Endothelial cell of umbilical vein (primary cell): Measurements from ENCODE around the gene FOXL2NB. TPM values are rescaled to one million over a fixed set of nuclear protein-coding genes. Genes with fewer than 3 reads are reported as not detected.

ENCODE experiments used
- Bru-seq: library from RNA; stranded (reverse); fragments of 400-500 nt; gene quantifications from one replicate; lab custom pipeline; 2021; lab: Mats Ljungman, UMichigan
- BruChase-seq, 2 experiments: library from RNA; stranded (reverse); fragments of 400-500 nt; gene quantifications; one replicate each; lab custom pipeline; 2021; lab: Mats Ljungman, UMichigan
- BruUV-seq: library from RNA; stranded (reverse); fragments of 400-500 nt; replicated peaks from 2 replicates; lab custom pipeline; 2021; lab: Mats Ljungman, UMichigan
- CTCF ChIA-PET: fragments of 300-600, 350-600 bp; sonication (Branson Sonifier 250); formaldehyde crosslinking; loops from one replicate; lab custom pipeline; 2021; ENCODE audit warnings: antibody characterized with exemption, inconsistent platforms; lab: Charles Lee
- POLR2A ChIA-PET: fragments of 300-600, 350-600 bp; sonication (Branson Sonifier 250); formaldehyde crosslinking; loops from one replicate; lab custom pipeline; 2021; ENCODE audit warnings: antibody characterized with exemption, inconsistent platforms; lab: Charles Lee
- DNase-seq: peaks from one replicate; pipeline ENCODE4 v3.0.0-alpha.2; 2011; ENCODE audit warnings: low read depth, low spot score
- FAIRE-seq: peaks from 2 replicates; lab custom pipeline; 2011; peaks lifted over from hg19 to GRCh38; lab: Jason Lieb, UNC
- H2AFZ ChIP-seq: 2 replicates; pipeline ENCODE4 v1.6.0; 2012; ENCODE audit warnings: low read depth, low read length, control low read depth, inconsistent platforms
- H3K27ac ChIP-seq: 2 replicates; pipeline ENCODE4 v1.5.1; 2011; ENCODE audit warnings: low read depth, mild to moderate bottlenecking, control low read depth, low read length, moderate library complexity; ENCODE audit not compliant: insufficient read depth
- H3K27me3 ChIP-seq, 2 experiments: 2 replicates each; pipeline versions ENCODE4 v1.6.0 to v1.6.1; 2011; ENCODE audit warnings: low read length in 2 of 2, mixed read lengths in 1 of 2; ENCODE audit not compliant: control insufficient read depth in 2 of 2, insufficient read depth in 2 of 2
- H3K36me3 ChIP-seq, 2 experiments: 2 replicates in 1 of 2; 3 replicates in 1 of 2; pipeline ENCODE4 v1.5.1; 2011; ENCODE audit warnings: low read length in 2 of 2, mild to moderate bottlenecking in 1 of 2, moderate library complexity in 1 of 2; ENCODE audit not compliant: control insufficient read depth in 2 of 2, insufficient read depth in 2 of 2; ENCODE audit errors: extremely low read depth in 1 of 2
- H3K4me1 ChIP-seq: 3 replicates; pipeline ENCODE4 v1.5.1; 2011; ENCODE audit warnings: mild to moderate bottlenecking, low read length; ENCODE audit not compliant: control insufficient read depth, insufficient read depth; ENCODE audit errors: extremely low read depth
- H3K4me2 ChIP-seq: 2 replicates; pipeline ENCODE4 v1.6.1; 2011; ENCODE audit warnings: low read length, control low read depth, mixed read lengths; ENCODE audit not compliant: insufficient read depth
- H3K4me3 ChIP-seq, 3 experiments: fragments of 200-600 bp in 1 of 3; sonication (generic), shearing (Covaris generic) in 1 of 3; replicated peaks in 1 of 3; 2 replicates each; pipeline ENCODE4 v1.5.1; 2011 to 2016; ENCODE audit warnings: control low read depth in 3 of 3, low read length in 3 of 3, mild to moderate bottlenecking in 2 of 3, inconsistent platforms in 1 of 3, low read depth in 1 of 3, moderate library complexity in 1 of 3; ENCODE audit not compliant: insufficient read depth in 1 of 3
- H3K79me2 ChIP-seq: 2 replicates; pipeline ENCODE4 v1.6.0; 2012; ENCODE audit warnings: low read length, inconsistent platforms; ENCODE audit not compliant: control insufficient read depth, insufficient read depth
- H3K9ac ChIP-seq: replicated peaks from 2 replicates; pipeline ENCODE3; 2011; ENCODE audit warnings: low read length, control low read depth; ENCODE audit not compliant: insufficient read depth; ENCODE audit errors: extremely low read depth
- H3K9me1 ChIP-seq: replicated peaks from 3 replicates; pipeline ENCODE4 v1.6.0; 2011; ENCODE audit warnings: mild to moderate bottlenecking, low read length; ENCODE audit not compliant: control insufficient read depth, insufficient read depth; ENCODE audit errors: extremely low read depth
- H3K9me3 ChIP-seq: replicated peaks from 2 replicates; pipeline ENCODE4 v1.5.1; 2012; ENCODE audit warnings: low read length, inconsistent platforms; ENCODE audit not compliant: control insufficient read depth, insufficient read depth
- H4K20me1 ChIP-seq: replicated peaks from 2 replicates; pipeline ENCODE3; 2011; ENCODE audit warnings: mild to moderate bottlenecking, low read length; ENCODE audit not compliant: control insufficient read depth, insufficient read depth; ENCODE audit errors: extremely low read depth
- EZH2 ChIP-seq: IDR thresholded peaks from 2 replicates; pipeline ENCODE4 v1.6.1; 2012; ENCODE audit warnings: borderline replicate concordance, low read depth, mild to moderate bottlenecking, moderate library complexity, low read length, inconsistent platforms; ENCODE audit not compliant: severe bottlenecking
- FOS ChIP-seq: IDR thresholded peaks from 2 replicates; pipeline ENCODE4 v1.6.1; 2011; ENCODE audit warnings: mild to moderate bottlenecking, low read length, moderate library complexity, borderline replicate concordance; ENCODE audit not compliant: insufficient read depth
- GATA2 ChIP-seq: IDR thresholded peaks from 2 replicates; pipeline ENCODE4 v1.7.0; 2011; ENCODE audit warnings: low read depth, mild to moderate bottlenecking, moderate library complexity, mixed read lengths, low read length; ENCODE audit not compliant: insufficient read length, insufficient read depth
- JUN ChIP-seq: IDR thresholded peaks from 2 replicates; pipeline ENCODE4 v1.6.1; 2011; ENCODE audit warnings: borderline replicate concordance, low read depth; ENCODE audit not compliant: insufficient read length, insufficient read depth
- MYC ChIP-seq: IDR thresholded peaks from one replicate; pipeline ENCODE4 v1.6.1; 2011; ENCODE audit warnings: mild to moderate bottlenecking, low read depth, low read length
- POLR2A ChIP-seq: IDR thresholded peaks from 2 replicates; pipeline ENCODE4 v1.6.1; 2012; ENCODE audit warnings: low read depth, mild to moderate bottlenecking, control low read depth, low read length
- POLR2AphosphoS5 ChIP-seq: IDR thresholded peaks from 2 replicates; pipeline ENCODE4 v1.6.1; 2012; ENCODE audit warnings: low read depth, mild to moderate bottlenecking, control low read depth, low read length, moderate library complexity; ENCODE audit not compliant: insufficient read depth
- dilution Hi-C: fragments of 300-500 bp; cut with MboI; formaldehyde crosslinking; loops from one replicate; pipeline ENCODE4 v1.15.0; 2019; ENCODE audit warnings: low sequenced_read_pairs; ENCODE audit not compliant: extremely low pct_ligation_motif_present
- intact Hi-C: fragments of 100-400 bp; cut with micrococcal nuclease; formaldehyde crosslinking; loops from one replicate; pipeline ENCODE4 v1.10.0; 2022
- long read RNA-seq: library from polyadenylated mRNA; stranded (forward); transcript quantifications from one replicate; pipeline ENCODE4 v2.0.0, GENCODE V29; 2021
- polyA minus RNA-seq, 3 experiments: library from RNA; depleted of rRNA, polyadenylated mRNA; stranded (reverse); fragments of >200 nt; gene quantifications; 1 replicate in 1 of 3; 2 replicates in 2 of 3; pipeline ENCODE4 v1.2.3, GENCODE V29; 2011
- polyA plus RNA-seq, 4 experiments: library from polyadenylated mRNA; depleted of rRNA in 3 of 4; stranded (reverse) in 3 of 4; unstranded in 1 of 4; fragments of >200 nt; gene quantifications; 2 replicates each; pipeline versions ENCODE4 v1.2.1 to v1.2.3, GENCODE V29; 2011 to 2012; ENCODE audit warnings: missing spikeins in 1 of 4
- total RNA-seq: library from RNA; stranded (reverse); gene quantifications from 2 replicates; pipeline ENCODE4 v1.2.3, GENCODE V29; 2021
- TF ChIP-seq, protein P1 (sequence below): IDR thresholded peaks from 2 replicates; pipeline ENCODE4 v1.6.1; 2011; ENCODE audit not compliant: insufficient read depth, insufficient read length
- TF ChIP-seq, protein P2 (sequence below), 2 donors: IDR thresholded peaks; 1 replicate in 1 of 2; 2 replicates in 1 of 2; pipeline ENCODE4 v1.5.1; 2011; ENCODE audit warnings: low read length in 2 of 2, mild to moderate bottlenecking in 2 of 2, moderate library complexity in 2 of 2, control low read depth in 1 of 2, inconsistent platforms in 1 of 2, low read depth in 1 of 2; ENCODE audit not compliant: insufficient read depth in 1 of 2; ENCODE audit errors: extremely low read depth in 1 of 2

The FOXL2NB gene
- total RNA-seq (not detected in 2 replicates), polyA plus RNA-seq (0.01 TPM in 1 of 2 replicates, not detected in the other), polyA minus RNA-seq (0.36 TPM in 2 replicates), Bru-seq, nascent RNA (not detected), BruChase-seq, experiment 1, labeled RNA remaining after a 6-hour chase (not detected), BruChase-seq, experiment 2, labeled RNA remaining after a 2-hour chase (not detected)
- not detected in 2 replicates for polyA plus RNA-seq (2011; cell fraction: cytosol; rRNA removed)
- not detected in 2 replicates for polyA plus RNA-seq (2011; cell fraction: nucleus; rRNA removed)
- polyA plus RNA-seq (2012) = 0.07 TPM in 1 of 2 replicates, not detected in the other
- polyA minus RNA-seq (2011; cell fraction: cytosol; rRNA and poly(A)+ RNA removed) = 2.3 TPM
- polyA minus RNA-seq (2011; cell fraction: nucleus; rRNA and poly(A)+ RNA removed) = not detected in 2 replicates
- long read RNA-seq = 0 reads

DNA sequence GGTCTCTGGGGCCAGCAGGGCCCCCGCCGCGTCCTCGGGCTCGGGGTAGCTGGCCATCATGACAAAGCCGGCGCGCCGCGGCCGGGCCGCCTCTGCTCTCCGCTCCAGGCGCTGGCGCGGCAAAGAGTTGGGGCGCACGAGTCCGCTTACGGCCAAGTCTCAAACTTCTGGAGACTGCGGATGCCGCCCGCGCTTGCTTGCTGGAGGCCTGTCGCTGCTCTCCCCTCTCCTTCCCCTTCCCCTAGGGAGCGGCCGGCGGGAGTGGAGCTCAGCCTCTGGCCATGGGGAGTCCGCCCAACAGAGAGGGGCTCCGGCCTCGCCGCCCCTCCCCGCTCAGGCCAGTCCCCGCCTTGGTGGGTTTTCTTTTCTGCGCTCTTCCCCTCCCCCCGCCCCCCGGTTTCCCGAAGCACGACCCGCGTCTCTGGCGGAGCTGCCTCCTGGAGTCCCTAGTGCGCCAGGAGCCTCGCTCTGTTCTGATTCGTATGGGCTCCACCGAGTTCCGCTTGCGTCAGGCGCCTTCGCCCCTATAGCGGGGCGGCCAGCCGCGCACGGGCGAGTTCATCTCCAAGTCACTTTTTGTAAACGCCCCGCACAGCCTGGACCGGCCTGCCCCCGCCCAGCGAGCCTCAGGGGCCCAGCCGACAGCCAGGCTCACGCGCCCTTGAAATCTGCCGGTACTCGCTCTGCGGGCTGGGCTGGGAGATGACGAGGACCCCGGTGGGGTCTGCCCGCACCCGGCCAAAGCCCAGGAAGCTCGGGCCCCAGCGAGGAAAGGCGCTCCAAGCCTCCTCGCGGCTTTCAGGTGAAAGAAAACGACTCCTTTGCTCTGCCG is at the start of gene FOXL2NB, which contains the start of gene FOXL2:
Gene FOXL2NB (plus strand): TSS at position 555 of the 832 bp plus-strand sequence. CDS start 148 bp downstream, at position 703.
Gene FOXL2 (minus strand): TSS at position 475 of the 832 bp plus-strand sequence. CDS start 415 bp downstream, at position 60.
- peak within 1 kb of the TSS; percentile 65 for H3K4me2 ChIP-seq
- no peak within 1 kb of the TSS for H3K27ac ChIP-seq
- H3K4me1 ChIP-seq = peaks cover 16% of the 10 kb centered on the region
- H3K9ac ChIP-seq = no peak within 1 kb of the TSS
- DNase-seq (no peak), FAIRE-seq (no peak)
- H3K36me3 ChIP-seq = no peaks in the 10 kb centered on the region
- no peaks in the 10 kb centered on the region for H3K9me1 ChIP-seq
- peak within 1 kb of the TSS in 2 of 3 experiments; percentile 27 to 29 for H3K4me3 ChIP-seq
- H4K20me1 ChIP-seq = no peaks in the 10 kb centered on the region
- no TSS peak for BruUV-seq
- ChIA-PET POLR2A (no interaction called here), CTCF (interaction anchor here (0.6 to 4.8 kb wide), 8 partner anchors 11 to 765 kb away, joined by 3 to 63 read pairs (median 4); partner anchors contain the start of gene CEP70)
- dilution Hi-C loops (no loop called here), intact Hi-C loops (loop anchor here (10.0 kb wide), 1 partner anchor 602 kb away; the partner anchor contains the start of gene MRAS)
- TF ChIP-seq GATA2 = no peak
- peak; percentile 88 for TF ChIP-seq EZH2
- peaks cover 79 to 98% of the 10 kb centered on the region in 2 experiments for H3K27me3 ChIP-seq
- peak within 1 kb of the TSS; percentile 38 for H2AFZ ChIP-seq
- no peaks in the 10 kb centered on the region for H3K9me3 ChIP-seq
- no peaks in the 10 kb centered on the region for H3K79me2 ChIP-seq

DNA sequence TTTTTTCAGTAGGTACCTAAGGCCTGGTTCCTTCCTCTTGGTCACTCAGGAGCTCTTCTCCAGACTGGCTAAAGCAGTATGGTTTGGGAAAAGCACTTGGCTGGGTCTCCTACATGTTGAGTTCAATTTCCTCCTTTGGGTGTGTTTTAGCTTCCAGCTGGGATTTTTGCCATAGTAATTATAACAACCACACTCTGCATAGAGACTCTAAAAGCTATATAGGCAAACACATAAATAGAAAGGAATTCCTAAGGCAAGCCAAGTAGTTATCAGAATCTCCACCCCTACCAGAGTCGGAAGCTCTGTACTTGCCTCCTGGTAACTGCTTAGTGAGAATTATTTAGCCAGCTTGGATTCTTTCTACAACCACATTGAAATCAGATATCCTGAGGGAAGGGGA is 48.7 kb upstream of the FOXL2NB start:
- Histone ChIP-seq H3K9me3 (no peaks in the 10 kb centered on the region), H3K27ac (no peak overlapping the region), H3K4me2 (no peak overlapping the region), H3K36me3 (no peaks in the 10 kb centered on the region), H3K79me2 (no peaks in the 10 kb centered on the region), H3K4me1 (no peaks in the 10 kb centered on the region), H3K4me3 (no peak overlapping the region), H4K20me1 (no peaks in the 10 kb centered on the region), H3K27me3 (no peaks in the 10 kb centered on the region), H3K9ac (no peak overlapping the region), H2AFZ (no peak overlapping the region), H3K9me1 (no peaks in the 10 kb centered on the region)
- ChIA-PET POLR2A (no interaction called here), CTCF (interaction anchor here (1.4 to 5.9 kb wide), 6 partner anchors 15 to 304 kb away, joined by 3 to 59 read pairs (median 6); partner anchors contain the start of gene CEP70)
- dilution Hi-C loops (no loop called here), intact Hi-C loops (no loop called here)
- FAIRE-seq = peak; percentile 26
- DNase-seq = peak; percentile 50
- BruUV-seq = no TSS peak
- TF ChIP-seq, protein P1, sequence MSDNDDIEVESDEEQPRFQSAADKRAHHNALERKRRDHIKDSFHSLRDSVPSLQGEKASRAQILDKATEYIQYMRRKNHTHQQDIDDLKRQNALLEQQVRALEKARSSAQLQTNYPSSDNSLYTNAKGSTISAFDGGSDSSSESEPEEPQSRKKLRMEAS = no peak
- TF ChIP-seq POLR2AphosphoS5 = no peak
- TF ChIP-seq MYC = no peak
- TF ChIP-seq GATA2 = no peak
- no peak for TF ChIP-seq POLR2A
- TF ChIP-seq EZH2 = no peak
- TF ChIP-seq, protein P2, sequence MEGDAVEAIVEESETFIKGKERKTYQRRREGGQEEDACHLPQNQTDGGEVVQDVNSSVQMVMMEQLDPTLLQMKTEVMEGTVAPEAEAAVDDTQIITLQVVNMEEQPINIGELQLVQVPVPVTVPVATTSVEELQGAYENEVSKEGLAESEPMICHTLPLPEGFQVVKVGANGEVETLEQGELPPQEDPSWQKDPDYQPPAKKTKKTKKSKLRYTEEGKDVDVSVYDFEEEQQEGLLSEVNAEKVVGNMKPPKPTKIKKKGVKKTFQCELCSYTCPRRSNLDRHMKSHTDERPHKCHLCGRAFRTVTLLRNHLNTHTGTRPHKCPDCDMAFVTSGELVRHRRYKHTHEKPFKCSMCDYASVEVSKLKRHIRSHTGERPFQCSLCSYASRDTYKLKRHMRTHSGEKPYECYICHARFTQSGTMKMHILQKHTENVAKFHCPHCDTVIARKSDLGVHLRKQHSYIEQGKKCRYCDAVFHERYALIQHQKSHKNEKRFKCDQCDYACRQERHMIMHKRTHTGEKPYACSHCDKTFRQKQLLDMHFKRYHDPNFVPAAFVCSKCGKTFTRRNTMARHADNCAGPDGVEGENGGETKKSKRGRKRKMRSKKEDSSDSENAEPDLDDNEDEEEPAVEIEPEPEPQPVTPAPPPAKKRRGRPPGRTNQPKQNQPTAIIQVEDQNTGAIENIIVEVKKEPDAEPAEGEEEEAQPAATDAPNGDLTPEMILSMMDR (IDR thresholded peaks at IDR 0.05; ENCODE audit: extremely low read depth in 1 of 2, insufficient read depth in 1 of 2, low read depth in 1 of 2, low read length in 2 of 2) = no peak
- TF ChIP-seq FOS = no peak
- TF ChIP-seq JUN = no peak
